Naive thymus-derived CD8-positive, alpha-beta T cell (primary cell): ENCODE results near the gene DDX51. TPM values are rescaled to one million over a fixed set of nuclear protein-coding genes. Genes with fewer than 3 reads are reported as not detected.
"Not testable (repeated sequence)": the region's sequence is repeated elsewhere in the genome, so short reads cannot be mapped to it uniquely, and the experiment has no call there.

Source experiments
- ATAC-seq, 2 donors: fragments of 150-1000 bp; cut with Tn5 transposase in 1 of 2; sonication (Bioruptor Pico), chemical (Tn5 transposase) in 1 of 2; 1 replicate in 1 of 2; 2 replicates in 1 of 2; pipeline ENCODE4 v1.10.0; 2021; ENCODE audit warnings: mild to moderate bottlenecking in 2 of 2, moderate library complexity in 2 of 2
- POLR2A ChIA-PET: fragments of 350-600 bp; sonication (Branson Sonifier 250); formaldehyde crosslinking; loops from one replicate; lab custom pipeline; 2021; ENCODE audit warnings: antibody characterized with exemption; lab: Charles Lee
- DNase-seq, 10 donors: peaks; one replicate each; pipeline versions ENCODE4 v3.0.0 to v3.0.0-alpha.2; 2020 to 2022
- H3K27ac Mint-ChIP-seq, 10 donors: one replicate each; pipeline ENCODE4 v1.8.0; 2020 to 2022; ENCODE audit warnings: mild to moderate bottlenecking in 10 of 10, mixed read lengths in 10 of 10, moderate library complexity in 4 of 10, inconsistent platforms in 1 of 10
- H3K27me3 Mint-ChIP-seq, 5 donors: one replicate each; pipeline ENCODE4 v1.8.0; 2021 to 2022; ENCODE audit warnings: mixed read lengths in 5 of 5
- H3K36me3 Mint-ChIP-seq, 3 donors: one replicate each; pipeline ENCODE4 v1.8.0; 2020 to 2022; ENCODE audit warnings: mixed read lengths in 3 of 3, mild to moderate bottlenecking in 2 of 3, inconsistent platforms in 1 of 3
- H3K4me1 Mint-ChIP-seq, 4 donors: one replicate each; pipeline ENCODE4 v1.8.0; 2021 to 2022; ENCODE audit warnings: mixed read lengths in 4 of 4
- H3K4me3 Mint-ChIP-seq, 10 donors: one replicate each; pipeline ENCODE4 v1.8.0; 2020 to 2022; ENCODE audit warnings: mild to moderate bottlenecking in 10 of 10, mixed read lengths in 10 of 10, moderate library complexity in 6 of 10, inconsistent platforms in 1 of 10
- H3K9me3 Mint-ChIP-seq, 9 donors: one replicate each; pipeline ENCODE4 v1.8.0; 2020 to 2022; ENCODE audit warnings: mixed read lengths in 9 of 9, mild to moderate bottlenecking in 3 of 9, inconsistent platforms in 1 of 9, moderate library complexity in 1 of 9
- polyA plus RNA-seq, 3 donors: library from polyadenylated mRNA; unstranded; fragments of 300-500 nt; fragmentation: Illumina TruSeq; gene quantifications; one replicate each; pipeline ENCODE4 v1.2.3, GENCODE V29; 2021
- total RNA-seq, 8 experiments: library from RNA in 2 of 8; stranded (reverse) in 2 of 8; gene quantifications; one replicate each; pipeline ENCODE4 v1.2.3 and lab custom pipeline; 2021 to 2026

The DDX51 gene
- total and polyA plus RNA-seq, 5 experiments from 2014 or later = 7.4 to 57.9 (median 20.9) TPM

DNA sequence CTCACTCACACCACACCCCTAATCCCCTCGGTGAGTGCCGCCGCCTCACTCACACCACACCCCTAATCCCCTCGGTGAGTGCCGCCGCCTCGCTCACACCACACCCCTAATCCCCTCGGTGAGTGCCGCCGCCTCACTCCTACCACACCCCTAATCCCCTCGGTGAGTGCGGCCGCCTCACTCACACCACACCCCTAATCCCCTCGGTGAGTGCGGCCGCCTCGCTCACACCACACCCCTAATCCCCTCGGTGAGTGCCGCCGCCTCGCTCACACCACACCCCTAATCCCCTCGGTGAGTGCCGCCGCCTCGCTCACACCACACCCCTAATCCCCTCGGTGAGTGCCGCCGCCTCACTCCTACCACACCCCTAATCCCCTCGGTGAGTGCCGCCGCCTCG, 5.4 kb upstream of the DDX51 start:
- peaks cover 9 to 28% (median 19%) of the 10 kb centered on the region in 4 donors for H3K4me1 Mint-ChIP-seq
- H3K4me3 Mint-ChIP-seq, H3K36me3 Mint-ChIP-seq, H3K9me3 Mint-ChIP-seq, ATAC-seq, DNase-seq, H3K27ac Mint-ChIP-seq, H3K27me3 Mint-ChIP-seq, POLR2A ChIA-PET: not testable (repeated sequence)

DNA sequence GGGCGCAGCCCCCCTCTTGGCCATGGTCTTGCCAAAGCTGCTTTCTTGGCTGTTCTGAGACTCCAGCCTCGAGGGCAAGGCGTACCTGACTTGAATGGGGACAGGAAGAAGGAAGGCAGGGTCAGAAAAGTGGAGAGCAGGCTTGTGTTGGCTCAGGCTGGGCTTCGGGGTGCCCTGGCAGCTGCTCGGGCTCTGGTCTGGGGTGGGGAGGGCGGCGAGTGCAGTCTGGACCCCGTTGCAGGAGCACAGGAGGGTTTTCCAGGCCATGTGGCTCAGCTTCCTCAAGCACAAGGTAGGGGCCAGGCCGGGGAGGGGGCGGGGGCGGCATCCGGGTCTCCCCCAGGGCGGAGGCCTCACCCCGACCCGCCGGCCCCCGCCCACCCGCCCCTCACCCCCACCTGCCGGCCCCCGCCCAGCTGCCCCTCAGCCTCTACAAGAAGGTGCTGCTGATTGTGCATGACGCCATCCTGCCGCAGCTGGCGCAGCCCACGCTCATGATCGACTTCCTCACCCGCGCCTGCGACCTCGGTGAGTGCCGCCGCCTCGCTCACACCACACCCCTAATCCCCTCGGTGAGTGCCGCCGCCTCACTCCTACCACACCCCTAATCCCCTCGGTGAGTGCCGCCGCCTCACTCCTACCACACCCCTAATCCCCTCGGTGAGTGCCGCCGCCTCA, 4.4 kb upstream of the DDX51 start:
- ATAC-seq (no peak), DNase-seq (peak in 2 of 10 donors; percentile 0 to 55)
- H3K4me3 Mint-ChIP-seq = peak overlapping the region in 1 of 10 donors; percentile 56
- no peak overlapping the region for H3K27ac Mint-ChIP-seq
- H3K9me3 Mint-ChIP-seq = peaks cover 0 to 2% (median 0%) of the 10 kb centered on the region in 9 donors
- POLR2A ChIA-PET = interaction anchor here (0.8 kb wide), 1 partner anchor 73 kb away, joined by 3 read pairs; no protein-coding TSS in a partner anchor
- H3K27me3 Mint-ChIP-seq = peaks cover 0 to 2% (median 0%) of the 10 kb centered on the region in 5 donors
- peaks cover 11 to 26% (median 23%) of the 10 kb centered on the region in 4 donors for H3K4me1 Mint-ChIP-seq
- peaks cover 0 to 7% (median 0%) of the 10 kb centered on the region in 3 donors for H3K36me3 Mint-ChIP-seq

DNA sequence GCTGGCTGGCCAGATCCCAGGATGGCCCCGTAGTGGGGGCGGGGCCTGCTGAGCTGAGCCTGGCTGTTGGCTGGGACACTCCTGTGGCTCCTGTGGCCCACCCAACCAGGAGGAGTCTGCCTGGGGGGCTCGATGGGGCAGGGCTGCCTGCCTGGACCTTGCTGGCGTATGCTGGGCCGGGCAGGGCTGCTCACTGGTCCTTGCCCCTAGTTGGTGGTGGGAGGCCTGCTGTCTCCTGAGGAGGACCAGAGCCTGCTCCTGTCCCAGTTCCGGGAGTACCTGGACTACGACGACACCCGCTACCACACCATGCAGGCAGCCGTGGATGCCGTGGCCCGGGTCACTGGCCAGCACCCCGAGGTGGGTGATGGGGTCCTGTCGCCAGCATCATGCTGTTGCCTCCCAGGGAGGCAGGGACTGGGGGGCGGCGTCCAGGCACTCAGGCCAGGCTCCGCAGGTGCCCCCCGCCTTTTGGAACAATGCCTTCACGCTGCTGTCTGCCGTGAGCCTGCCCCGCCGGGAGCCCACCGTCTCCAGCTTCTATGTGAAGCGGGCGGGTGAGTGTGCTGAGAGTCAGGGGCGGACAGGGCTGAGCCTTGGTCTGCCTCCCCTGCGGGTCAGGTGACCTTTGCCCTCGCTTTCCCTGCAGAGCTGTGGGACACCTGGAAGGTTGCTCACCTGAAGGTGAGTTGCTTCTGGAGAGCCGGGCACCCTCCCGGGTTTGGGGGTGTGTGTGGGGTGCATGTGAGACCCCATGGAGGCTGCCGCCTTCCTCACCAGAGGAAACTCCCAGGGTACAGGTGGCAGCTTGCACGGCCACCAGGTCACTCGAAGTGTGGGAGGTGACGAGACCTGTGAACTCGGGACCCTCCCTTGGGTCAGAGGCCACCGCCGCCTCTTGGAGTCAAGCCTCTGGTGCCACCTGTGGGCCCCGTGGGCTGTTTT, 3.6 kb upstream of the DDX51 start:
- Mint-ChIP-seq H3K27me3 (peaks cover 0 to 2% (median 0%) of the 10 kb centered on the region in 5 donors), H3K9me3 (peaks cover 0 to 2% (median 0%) of the 10 kb centered on the region in 9 donors), H3K27ac (no peak overlapping the region), H3K4me3 (peak overlapping the region in 1 of 10 donors; percentile 56), H3K4me1 (peaks cover 14 to 33% (median 29%) of the 10 kb centered on the region in 4 donors), H3K36me3 (peaks cover 0 to 7% (median 1%) of the 10 kb centered on the region in 3 donors)
- POLR2A ChIA-PET = interaction anchor here (0.8 kb wide), 1 partner anchor 73 kb away, joined by 3 read pairs; no protein-coding TSS in a partner anchor
- ATAC-seq (no peak), DNase-seq (peak in 3 of 10 donors; percentile 2 to 62 (median 15))

DNA sequence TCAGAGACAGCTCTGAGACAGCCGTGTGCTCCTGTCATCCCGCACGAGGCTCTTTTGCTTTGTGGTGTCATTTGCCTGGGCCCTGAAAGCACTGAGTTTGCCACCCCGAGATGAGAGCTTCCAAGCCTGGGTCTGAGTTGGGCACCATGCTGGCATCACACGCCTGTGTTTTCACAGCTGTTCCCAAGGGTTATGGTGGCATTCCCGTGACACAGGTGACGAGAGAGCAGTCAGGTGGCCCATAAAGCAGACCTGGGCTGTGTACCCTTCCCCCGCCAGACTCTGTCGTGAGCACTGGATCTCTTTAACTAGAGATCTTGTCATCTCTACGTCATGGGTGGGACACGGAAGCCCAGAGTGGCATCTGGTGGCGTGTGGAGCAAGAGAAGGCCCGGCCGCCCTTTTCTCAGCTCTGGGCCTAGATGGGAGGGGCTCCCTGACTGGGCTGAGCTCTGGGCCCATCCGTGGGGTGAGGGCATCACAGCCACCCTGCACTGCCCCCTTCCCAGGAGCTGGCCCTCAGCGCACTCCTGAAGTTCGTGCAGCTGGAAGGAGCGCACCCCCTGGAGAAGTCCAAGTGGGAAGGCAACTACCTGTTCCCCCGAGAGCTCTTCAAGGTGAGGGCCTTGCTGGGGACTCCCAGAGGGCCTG, 2.8 kb upstream of the DDX51 start:
- H3K36me3 Mint-ChIP-seq = peaks cover 0 to 7% (median 1%) of the 10 kb centered on the region in 3 donors
- peak in 2 of 10 donors; percentile 13 to 57 for DNase-seq
- H3K4me1 Mint-ChIP-seq = peaks cover 14 to 37% (median 30%) of the 10 kb centered on the region in 4 donors
- peaks cover 0 to 2% (median 0%) of the 10 kb centered on the region in 9 donors for H3K9me3 Mint-ChIP-seq
- peaks cover 0 to 2% (median 0%) of the 10 kb centered on the region in 5 donors for H3K27me3 Mint-ChIP-seq
- peak overlapping the region in 3 of 10 donors; percentile 48 to 96 (median 81) for H3K27ac Mint-ChIP-seq
- POLR2A ChIA-PET = interaction anchor here (1.2 kb wide), 1 partner anchor 39 kb away, joined by 3 read pairs; no protein-coding TSS in a partner anchor
- H3K4me3 Mint-ChIP-seq = peak overlapping the region in 7 of 10 donors; percentile 7 to 98 (median 20)
- ATAC-seq = no peak

DNA sequence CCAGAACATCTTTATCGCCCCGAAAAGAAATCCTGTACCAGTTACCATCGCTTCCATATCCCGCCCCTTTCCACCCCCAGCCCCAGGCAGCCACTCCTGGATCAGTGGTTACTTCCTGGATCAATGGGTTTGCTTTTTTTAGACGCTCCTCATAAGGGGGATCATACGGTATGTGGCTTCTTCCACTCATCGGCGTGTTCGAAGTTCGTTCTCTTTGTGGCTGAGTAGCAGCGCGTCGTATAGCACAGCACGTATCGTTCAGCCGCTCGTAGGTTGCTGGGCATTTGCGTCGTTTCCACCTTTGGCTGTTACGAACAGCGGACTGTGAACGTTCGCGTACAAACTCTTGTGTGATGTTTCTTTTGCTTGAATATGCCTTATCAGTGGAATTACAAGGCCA, 2.0 kb upstream of the DDX51 start:
- ATAC-seq = no peak
- H3K27me3 Mint-ChIP-seq = peaks cover 0 to 2% (median 0%) of the 10 kb centered on the region in 5 donors
- H3K4me3 Mint-ChIP-seq = peak overlapping the region; percentile 47 to 98 (median 87)
- no peak for DNase-seq
- peaks cover 0 to 11% (median 1%) of the 10 kb centered on the region in 3 donors for H3K36me3 Mint-ChIP-seq
- peak overlapping the region; percentile 27 to 96 (median 74) for H3K27ac Mint-ChIP-seq
- POLR2A ChIA-PET = interaction anchor here (1.2 kb wide), 1 partner anchor 40 kb away, joined by 3 read pairs; no protein-coding TSS in a partner anchor
- H3K4me1 Mint-ChIP-seq = peaks cover 14 to 37% (median 30%) of the 10 kb centered on the region in 4 donors
- peaks cover 0 to 2% (median 0%) of the 10 kb centered on the region in 9 donors for H3K9me3 Mint-ChIP-seq

DNA sequence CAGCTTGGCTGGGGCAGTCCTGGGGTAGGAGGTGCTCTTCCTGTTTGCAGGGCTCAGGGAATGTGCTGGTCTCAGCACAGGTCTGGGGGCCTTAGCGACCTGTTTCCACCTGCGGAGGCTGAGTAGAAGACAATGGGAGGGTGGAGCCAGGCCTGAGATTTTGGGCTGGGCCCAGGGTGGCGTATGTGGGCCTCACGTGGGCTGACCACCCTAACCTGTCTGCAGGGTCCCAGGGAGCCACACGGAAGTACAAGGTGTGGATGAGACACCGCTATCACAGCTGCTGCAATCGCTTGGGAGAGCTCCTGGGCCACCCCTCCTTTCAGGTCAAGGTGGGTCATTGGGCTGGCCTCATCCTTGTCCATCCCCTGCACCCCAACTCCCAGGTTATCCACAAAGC, 1.2 kb upstream of the DDX51 start:
- Mint-ChIP-seq H3K36me3 (peaks cover 0 to 13% (median 1%) of the 10 kb centered on the region in 3 donors), H3K27ac (peak overlapping the region; percentile 66 to 99 (median 92)), H3K9me3 (peaks cover 0 to 2% (median 0%) of the 10 kb centered on the region in 9 donors), H3K27me3 (peaks cover 0 to 2% (median 0%) of the 10 kb centered on the region in 5 donors), H3K4me1 (peaks cover 14 to 37% (median 30%) of the 10 kb centered on the region in 4 donors), H3K4me3 (peak overlapping the region; percentile 80 to 98 (median 89))
- POLR2A ChIA-PET = interaction anchor here (1.2 to 1.7 kb wide), 3 partner anchors 13 to 41 kb away, joined by 3 to 4 read pairs (median 3); no protein-coding TSS in a partner anchor
- DNase-seq (peak in 2 of 10 donors; percentile 13 to 54), ATAC-seq (no peak)

DNA sequence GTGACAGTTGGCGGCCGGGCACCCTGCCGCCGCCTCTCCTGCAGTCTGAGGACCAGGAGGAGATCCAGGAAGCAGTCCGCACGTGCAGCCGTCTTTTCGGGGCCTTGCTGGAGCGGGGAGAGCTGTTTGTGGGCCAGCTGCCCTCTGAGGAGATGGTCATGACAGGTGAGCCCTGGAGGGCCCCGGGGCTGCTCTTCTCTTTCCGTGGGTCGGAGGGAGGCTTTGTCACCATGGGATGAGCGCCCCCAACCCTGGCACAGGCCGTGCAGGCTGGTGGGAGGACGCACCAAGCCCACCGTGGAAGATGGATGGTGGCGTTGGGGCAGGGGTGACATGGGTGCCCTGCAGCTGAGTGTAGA, 670 bp upstream of the DDX51 start:
- Mint-ChIP-seq H3K4me1 (peaks cover 14 to 38% (median 30%) of the 10 kb centered on the region in 4 donors), H3K27me3 (peaks cover 0 to 2% (median 0%) of the 10 kb centered on the region in 5 donors), H3K27ac (peak overlapping the region; percentile 66 to 99 (median 92)), H3K9me3 (peaks cover 0 to 2% (median 0%) of the 10 kb centered on the region in 9 donors), H3K36me3 (peaks cover 0 to 17% (median 1%) of the 10 kb centered on the region in 3 donors), H3K4me3 (peak overlapping the region; percentile 80 to 98 (median 89))
- POLR2A ChIA-PET = interaction anchor here (1.3 to 1.7 kb wide), 2 partner anchors 14 to 41 kb away, joined by 3 to 4 read pairs; no protein-coding TSS in a partner anchor
- DNase-seq (peak in 2 of 10 donors; percentile 18 to 19), ATAC-seq (peak; percentile 15)

DNA sequence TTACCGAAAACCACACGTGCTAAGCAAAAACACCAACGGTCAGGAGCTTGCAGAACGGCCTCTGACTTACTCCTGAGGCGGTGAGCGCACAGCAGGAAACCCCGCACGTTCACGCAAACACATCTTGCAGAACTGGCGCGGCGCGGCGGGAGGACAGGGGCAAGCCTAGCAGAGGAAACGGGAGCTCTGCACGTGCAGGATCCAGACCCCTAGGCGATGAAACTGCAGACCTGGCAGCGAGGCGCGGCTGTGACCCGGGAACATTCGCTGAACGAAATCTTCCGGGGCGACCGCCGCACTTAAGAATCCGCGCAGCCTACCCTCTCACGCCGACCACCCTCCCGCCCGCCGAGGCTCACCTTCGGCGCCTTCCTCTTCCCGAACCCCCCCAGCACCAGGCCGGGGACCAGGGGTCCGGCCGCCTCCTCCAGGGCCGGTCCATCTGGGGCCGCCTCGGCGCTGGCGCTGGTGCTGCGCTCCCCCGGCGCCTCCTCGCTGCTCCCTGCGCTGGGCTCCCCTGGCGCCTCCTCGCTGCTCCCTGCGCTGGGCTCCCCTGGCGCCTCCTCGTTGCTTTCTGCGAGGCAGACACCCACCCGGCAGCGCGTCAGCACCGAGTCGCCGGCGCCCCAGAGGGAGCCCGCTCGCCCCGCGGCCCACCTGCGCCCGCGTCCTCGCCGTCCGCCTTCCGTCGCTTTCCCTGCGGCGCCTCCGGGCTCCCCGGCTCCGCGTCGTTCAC, 615 bp downstream of the DDX51 start:
- Mint-ChIP-seq H3K4me3 (peak overlapping the region; percentile 76 to 96 (median 84)), H3K36me3 (peaks cover 0 to 26% (median 5%) of the 10 kb centered on the region in 3 donors), H3K27me3 (peaks cover 0 to 2% (median 0%) of the 10 kb centered on the region in 5 donors), H3K9me3 (peaks cover 0 to 2% (median 0%) of the 10 kb centered on the region in 9 donors), H3K4me1 (peaks cover 14 to 39% (median 30%) of the 10 kb centered on the region in 4 donors), H3K27ac (peak overlapping the region; percentile 47 to 99 (median 78))
- ATAC-seq = peak; percentile 52 to 55
- POLR2A ChIA-PET = interaction anchor here (1.0 to 1.7 kb wide), 4 partner anchors 15 to 75 kb away, joined by 3 to 4 read pairs (median 3); no protein-coding TSS in a partner anchor
- peak in 3 of 10 donors; percentile 39 to 64 (median 41) for DNase-seq

DNA sequence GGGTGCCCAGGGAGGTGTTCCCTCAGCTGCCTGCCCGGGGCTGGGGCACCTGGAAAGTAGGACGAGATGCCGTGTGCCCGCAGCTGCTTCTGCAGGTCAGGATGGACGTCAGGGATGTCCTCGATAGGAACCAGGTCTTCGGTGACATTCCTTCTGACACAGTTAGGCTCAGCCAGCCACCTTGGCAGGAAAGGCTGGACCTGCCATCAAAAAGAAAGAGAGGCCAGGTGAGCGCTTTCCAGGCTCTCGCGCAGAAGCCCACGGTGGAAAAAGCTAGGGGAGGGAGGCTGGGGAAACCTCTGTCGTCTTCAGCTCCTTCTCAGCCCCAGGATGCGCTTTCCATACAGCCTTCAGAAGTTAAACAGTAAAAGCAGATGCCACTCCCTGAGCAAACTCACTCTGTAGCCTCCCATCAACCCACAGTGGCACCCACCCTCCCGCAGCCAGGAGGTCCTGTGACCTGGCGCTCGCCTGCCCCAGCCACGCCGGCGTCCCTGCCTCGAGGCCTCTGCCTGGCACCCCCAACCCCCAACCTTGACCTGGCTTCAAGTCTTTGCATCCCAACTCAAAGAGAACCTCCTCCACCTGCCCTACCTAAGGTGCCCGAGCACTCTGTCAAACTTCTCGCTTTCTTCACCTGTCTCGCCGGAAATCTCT, 1.3 kb downstream of the DDX51 start:
- H3K27me3 Mint-ChIP-seq = peaks cover 0 to 2% (median 0%) of the 10 kb centered on the region in 5 donors
- peaks cover 14 to 39% (median 30%) of the 10 kb centered on the region in 4 donors for H3K4me1 Mint-ChIP-seq
- POLR2A ChIA-PET = interaction anchor here (0.6 to 1.4 kb wide), 4 partner anchors 8 to 76 kb away, joined by 3 to 4 read pairs (median 3); no protein-coding TSS in a partner anchor
- no peak for ATAC-seq
- peaks cover 0 to 2% (median 0%) of the 10 kb centered on the region in 9 donors for H3K9me3 Mint-ChIP-seq
- peaks cover 0 to 28% (median 5%) of the 10 kb centered on the region in 3 donors for H3K36me3 Mint-ChIP-seq
- H3K27ac Mint-ChIP-seq = peak overlapping the region in 9 of 10 donors; percentile 47 to 92 (median 78)
- DNase-seq = peak in 2 of 10 donors; percentile 16 to 44
- peak overlapping the region; percentile 76 to 96 (median 84) for H3K4me3 Mint-ChIP-seq
